HepG2 (cell line): ENCODE results near the gene ZNF174. TPM values are rescaled to one million over a fixed set of nuclear protein-coding genes. Genes with fewer than 3 reads are reported as not detected.

Source experiments
- ARID2 ChIP-seq: sonication (generic); formaldehyde crosslinking; IDR thresholded peaks from 2 replicates; pipeline ENCODE4 v1.8.1; 2022; ENCODE audit warnings: mild to moderate bottlenecking, missing genetic modification reagents, borderline replicate concordance
- BRCA1 ChIP-seq: sonication (generic); formaldehyde crosslinking; IDR thresholded peaks from 2 replicates; pipeline ENCODE4 v1.4.0; 2020; ENCODE audit warnings: missing genetic modification reagents
- E2F5 ChIP-seq: sonication (generic); formaldehyde crosslinking; conservative IDR thresholded peaks from 2 replicates; pipeline ENCODE4 v1.4.0; 2020; ENCODE audit warnings: missing genetic modification reagents
- EED ChIP-seq: sonication (generic); formaldehyde crosslinking; IDR thresholded peaks from 2 replicates; pipeline ENCODE4 v1.5.0; 2020; ENCODE audit warnings: mild to moderate bottlenecking, missing genetic modification reagents
- HNRNPLL ChIP-seq: fragments of 200-400 bp; formaldehyde crosslinking; IDR thresholded peaks from 2 replicates; pipeline ENCODE4 v1.6.1; 2017; ENCODE audit warnings: mild to moderate bottlenecking, low read depth, low read length; ENCODE audit not compliant: poor library complexity, severe bottlenecking
- MEIS1 ChIP-seq: sonication (generic); formaldehyde crosslinking; IDR thresholded peaks from 2 replicates; pipeline ENCODE4 v1.9.0; 2021; ENCODE audit warnings: mild to moderate bottlenecking, missing genetic modification reagents, moderate library complexity, borderline replicate concordance
- ZKSCAN5 ChIP-seq: sonication (generic); formaldehyde crosslinking; IDR thresholded peaks from 2 replicates; pipeline ENCODE4 v1.5.1; 2020; ENCODE audit warnings: mild to moderate bottlenecking, missing genetic modification reagents
- ZNF143 ChIP-seq: sonication (generic); formaldehyde crosslinking; IDR thresholded peaks from 2 replicates; pipeline ENCODE4 v1.4.0; 2020; ENCODE audit warnings: missing genetic modification reagents
- ZNF329 ChIP-seq: sonication (generic); formaldehyde crosslinking; IDR thresholded peaks from 2 replicates; pipeline ENCODE4 v1.9.0; 2021; ENCODE audit warnings: low read depth, mild to moderate bottlenecking, missing genetic modification reagents
- ZSCAN20 ChIP-seq: sonication (generic); formaldehyde crosslinking; IDR thresholded peaks from 2 replicates; pipeline ENCODE4 v1.4.0; 2020; ENCODE audit warnings: missing genetic modification reagents, mild to moderate bottlenecking, borderline replicate concordance
- polyA plus RNA-seq, 8 experiments: library from polyadenylated mRNA; depleted of rRNA in 3 of 8; stranded (reverse) in 7 of 8; unstranded in 1 of 8; fragments of >200 nt; fragmentation: Illumina TruSeq in 4 of 8; extraction: Trizol in 4 of 8; gene quantifications; 2 replicates each; pipeline versions ENCODE4 v1.2.1 to v1.2.3, GENCODE V29; 2011 to 2016; ENCODE audit warnings: low read depth in 4 of 8, missing spikeins in 1 of 8, mixed read lengths in 1 of 8; ENCODE audit not compliant: insufficient read depth in 1 of 8
- total RNA-seq, 5 experiments: library from RNA; depleted of rRNA; stranded (reverse); fragments of >200 nt; fragmentation: Illumina TruSeq; extraction: Trizol; gene quantifications; 2 replicates each; pipeline ENCODE4 v1.2.3, GENCODE V29; 2016; ENCODE audit warnings: low read depth in 1 of 5
- TF ChIP-seq, protein P1 (sequence below): conservative IDR thresholded peaks from 2 replicates; pipeline ENCODE4 v1.6.1; 2018; ENCODE audit warnings: missing genetic modification reagents
- TF ChIP-seq, protein P2 (sequence below): sonication (generic); formaldehyde crosslinking; IDR thresholded peaks from 2 replicates; pipeline ENCODE4 v1.4.0; 2020; ENCODE audit warnings: mild to moderate bottlenecking, missing genetic modification reagents
- TF ChIP-seq, protein P3 (sequence below): sonication (generic); formaldehyde crosslinking; IDR thresholded peaks from 2 replicates; pipeline ENCODE4 v1.5.0; 2020; ENCODE audit warnings: mild to moderate bottlenecking, missing genetic modification reagents, borderline replicate concordance

Gene ZNF174
- total and polyA plus RNA-seq, 2 of the 13 experiments (the other 11 are each of a cell fraction or from before 2014, with no cell fraction given) = 8.3 to 10.6 TPM

DNA sequence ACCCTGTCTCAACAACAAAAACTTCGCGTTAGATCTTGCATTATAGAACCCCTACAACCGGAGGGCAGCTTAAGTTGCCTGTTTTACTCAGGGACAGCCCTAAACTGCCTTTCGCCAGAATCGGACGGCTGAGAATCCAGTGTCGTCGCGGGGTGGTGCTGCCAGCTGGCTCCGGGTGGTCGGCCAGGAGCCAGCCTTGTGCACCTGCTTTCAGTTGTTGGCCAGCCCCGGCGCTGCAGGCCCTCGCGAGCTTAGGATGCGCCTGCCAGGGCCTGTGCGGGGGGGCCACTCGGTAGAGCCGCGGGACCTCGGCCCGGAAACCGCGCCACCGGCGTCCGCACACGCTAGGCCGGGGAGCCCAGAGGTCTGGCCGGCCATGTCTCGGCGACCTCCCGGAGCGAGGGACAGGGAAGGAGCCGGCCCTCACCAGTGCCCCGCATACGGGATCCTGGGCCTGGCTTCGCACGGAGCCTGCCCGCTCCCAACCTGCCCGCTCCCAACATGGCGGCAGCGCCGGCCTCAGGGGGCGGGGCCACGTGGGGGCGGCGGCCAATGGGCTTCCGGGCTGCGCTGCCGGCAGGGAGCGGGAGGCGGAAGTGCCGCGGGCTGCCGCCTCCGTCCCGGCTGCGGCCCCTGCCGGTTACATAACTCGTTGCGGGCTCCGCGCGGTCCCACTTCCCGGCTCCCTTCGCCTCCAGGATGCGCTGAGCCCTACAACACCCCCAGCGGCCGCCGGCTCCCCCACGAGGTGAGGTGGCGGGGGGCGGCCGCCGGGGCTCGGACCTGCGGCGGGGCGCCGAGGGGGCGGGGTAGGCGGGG is 56.6 kb downstream of the ZNF174 start (continued):
- TF ChIP-seq E2F5 (CRISPR knock-in tag) (peak; percentile 62), HNRNPLL (peak; percentile 34), BRCA1 (CRISPR knock-in tag) (peak; percentile 89; the same call in 1 of the 2 replicates), ZNF143 (CRISPR knock-in tag) (peak; percentile 64; the same call in 1 of the 2 replicates), ARID2 (CRISPR knock-in tag) (peak; percentile 24; the same call in 1 of the 2 replicates), MEIS1 (CRISPR knock-in tag) (peak; percentile 36; the same call in 1 of the 2 replicates), ZSCAN20 (peak; percentile 91; the same call in 1 of the 2 replicates), ZKSCAN5 (CRISPR knock-in tag) (no peak), EED (CRISPR knock-in tag) (no peak), ZNF329 (CRISPR knock-in tag) (peak; percentile 71; the same call in 1 of the 2 replicates)
- TF ChIP-seq, protein P1, sequence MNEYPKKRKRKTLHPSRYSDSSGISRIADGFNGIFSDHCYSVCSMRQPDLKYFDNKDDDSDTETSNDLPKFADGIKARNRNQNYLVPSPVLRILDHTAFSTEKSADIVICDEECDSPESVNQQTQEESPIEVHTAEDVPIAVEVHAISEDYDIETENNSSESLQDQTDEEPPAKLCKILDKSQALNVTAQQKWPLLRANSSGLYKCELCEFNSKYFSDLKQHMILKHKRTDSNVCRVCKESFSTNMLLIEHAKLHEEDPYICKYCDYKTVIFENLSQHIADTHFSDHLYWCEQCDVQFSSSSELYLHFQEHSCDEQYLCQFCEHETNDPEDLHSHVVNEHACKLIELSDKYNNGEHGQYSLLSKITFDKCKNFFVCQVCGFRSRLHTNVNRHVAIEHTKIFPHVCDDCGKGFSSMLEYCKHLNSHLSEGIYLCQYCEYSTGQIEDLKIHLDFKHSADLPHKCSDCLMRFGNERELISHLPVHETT (CRISPR knock-in tag) = peak; percentile 84
- TF ChIP-seq, protein P2, sequence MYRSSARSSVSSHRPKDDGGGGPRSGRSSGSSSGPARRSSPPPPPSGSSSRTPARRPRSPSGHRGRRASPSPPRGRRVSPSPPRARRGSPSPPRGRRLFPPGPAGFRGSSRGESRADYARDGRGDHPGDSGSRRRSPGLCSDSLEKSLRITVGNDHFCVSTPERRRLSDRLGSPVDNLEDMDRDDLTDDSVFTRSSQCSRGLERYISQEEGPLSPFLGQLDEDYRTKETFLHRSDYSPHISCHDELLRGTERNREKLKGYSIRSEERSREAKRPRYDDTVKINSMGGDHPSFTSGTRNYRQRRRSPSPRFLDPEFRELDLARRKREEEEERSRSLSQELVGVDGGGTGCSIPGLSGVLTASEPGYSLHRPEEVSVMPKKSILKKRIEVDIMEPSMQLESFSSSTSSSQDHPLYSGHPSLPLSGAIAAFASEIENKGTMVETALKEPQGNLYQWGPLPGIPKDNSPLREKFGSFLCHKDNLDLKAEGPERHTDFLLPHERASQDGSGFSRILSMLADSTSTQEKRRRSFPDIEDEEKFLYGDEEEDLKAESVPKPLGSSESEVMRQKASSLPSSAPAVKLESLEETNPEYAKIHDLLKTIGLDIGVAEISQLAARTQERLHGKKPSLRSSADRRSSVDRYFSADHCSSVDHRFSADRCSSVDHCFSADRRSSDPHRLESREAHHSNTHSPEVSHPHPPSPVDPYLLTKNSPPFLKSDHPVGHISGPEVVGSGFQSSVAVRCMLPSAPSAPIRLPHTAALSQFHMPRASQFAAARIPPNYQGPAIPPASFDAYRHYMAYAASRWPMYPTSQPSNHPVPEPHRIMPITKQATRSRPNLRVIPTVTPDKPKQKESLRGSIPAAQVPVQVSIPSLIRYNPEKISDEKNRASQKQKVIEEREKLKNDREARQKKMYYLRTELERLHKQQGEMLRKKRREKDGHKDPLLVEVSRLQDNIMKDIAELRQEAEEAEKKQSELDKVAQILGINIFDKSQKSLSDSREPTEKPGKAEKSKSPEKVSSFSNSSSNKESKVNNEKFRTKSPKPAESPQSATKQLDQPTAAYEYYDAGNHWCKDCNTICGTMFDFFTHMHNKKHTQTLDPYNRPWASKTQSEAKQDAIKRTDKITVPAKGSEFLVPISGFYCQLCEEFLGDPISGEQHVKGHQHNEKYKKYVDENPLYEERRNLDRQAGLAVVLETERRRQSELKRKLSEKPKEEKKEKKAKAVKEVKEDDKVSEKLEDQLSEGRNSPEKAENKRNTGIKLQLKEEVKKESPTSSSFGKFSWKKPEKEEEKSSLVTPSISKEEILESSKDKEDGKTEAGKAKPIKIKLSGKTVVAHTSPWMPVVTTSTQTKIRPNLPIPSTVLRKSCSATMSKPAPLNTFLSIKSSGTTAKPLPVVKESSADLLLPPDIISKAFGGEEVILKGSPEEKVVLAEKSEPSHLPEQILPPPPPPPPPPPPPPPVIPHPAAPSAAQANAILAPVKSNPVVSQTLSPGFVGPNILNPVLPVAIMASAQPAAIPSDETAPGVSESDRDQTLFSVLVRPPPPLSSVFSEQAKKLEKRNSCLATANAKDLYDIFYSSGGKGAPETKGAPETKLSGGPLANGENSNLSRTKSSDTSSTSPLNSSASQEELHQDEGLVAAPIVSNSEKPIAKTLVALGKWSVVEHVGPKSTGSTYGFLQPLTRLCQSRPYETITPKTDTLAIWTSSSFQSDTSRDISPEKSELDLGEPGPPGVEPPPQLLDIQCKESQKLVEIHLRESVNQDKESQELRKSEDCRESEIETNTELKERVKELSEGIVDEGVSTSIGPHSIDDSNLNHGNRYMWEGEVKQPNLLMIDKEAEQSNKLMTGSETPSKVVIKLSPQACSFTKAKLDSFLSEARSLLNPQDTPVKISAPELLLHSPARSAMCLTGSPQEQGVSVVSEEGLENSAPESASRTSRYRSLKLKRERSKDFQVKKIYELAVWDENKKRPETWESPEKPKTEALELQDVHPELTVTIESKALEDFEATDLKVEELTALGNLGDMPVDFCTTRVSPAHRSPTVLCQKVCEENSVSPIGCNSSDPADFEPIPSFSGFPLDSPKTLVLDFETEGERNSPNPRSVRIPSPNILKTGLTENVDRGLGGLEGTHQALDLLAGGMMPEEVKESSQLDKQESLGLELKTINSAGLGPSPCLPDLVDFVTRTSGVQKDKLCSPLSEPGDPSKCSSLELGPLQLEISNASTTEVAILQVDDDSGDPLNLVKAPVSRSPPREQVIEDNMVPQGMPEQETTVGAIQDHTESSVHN (CRISPR knock-in tag) = no peak
- TF ChIP-seq, protein P3, sequence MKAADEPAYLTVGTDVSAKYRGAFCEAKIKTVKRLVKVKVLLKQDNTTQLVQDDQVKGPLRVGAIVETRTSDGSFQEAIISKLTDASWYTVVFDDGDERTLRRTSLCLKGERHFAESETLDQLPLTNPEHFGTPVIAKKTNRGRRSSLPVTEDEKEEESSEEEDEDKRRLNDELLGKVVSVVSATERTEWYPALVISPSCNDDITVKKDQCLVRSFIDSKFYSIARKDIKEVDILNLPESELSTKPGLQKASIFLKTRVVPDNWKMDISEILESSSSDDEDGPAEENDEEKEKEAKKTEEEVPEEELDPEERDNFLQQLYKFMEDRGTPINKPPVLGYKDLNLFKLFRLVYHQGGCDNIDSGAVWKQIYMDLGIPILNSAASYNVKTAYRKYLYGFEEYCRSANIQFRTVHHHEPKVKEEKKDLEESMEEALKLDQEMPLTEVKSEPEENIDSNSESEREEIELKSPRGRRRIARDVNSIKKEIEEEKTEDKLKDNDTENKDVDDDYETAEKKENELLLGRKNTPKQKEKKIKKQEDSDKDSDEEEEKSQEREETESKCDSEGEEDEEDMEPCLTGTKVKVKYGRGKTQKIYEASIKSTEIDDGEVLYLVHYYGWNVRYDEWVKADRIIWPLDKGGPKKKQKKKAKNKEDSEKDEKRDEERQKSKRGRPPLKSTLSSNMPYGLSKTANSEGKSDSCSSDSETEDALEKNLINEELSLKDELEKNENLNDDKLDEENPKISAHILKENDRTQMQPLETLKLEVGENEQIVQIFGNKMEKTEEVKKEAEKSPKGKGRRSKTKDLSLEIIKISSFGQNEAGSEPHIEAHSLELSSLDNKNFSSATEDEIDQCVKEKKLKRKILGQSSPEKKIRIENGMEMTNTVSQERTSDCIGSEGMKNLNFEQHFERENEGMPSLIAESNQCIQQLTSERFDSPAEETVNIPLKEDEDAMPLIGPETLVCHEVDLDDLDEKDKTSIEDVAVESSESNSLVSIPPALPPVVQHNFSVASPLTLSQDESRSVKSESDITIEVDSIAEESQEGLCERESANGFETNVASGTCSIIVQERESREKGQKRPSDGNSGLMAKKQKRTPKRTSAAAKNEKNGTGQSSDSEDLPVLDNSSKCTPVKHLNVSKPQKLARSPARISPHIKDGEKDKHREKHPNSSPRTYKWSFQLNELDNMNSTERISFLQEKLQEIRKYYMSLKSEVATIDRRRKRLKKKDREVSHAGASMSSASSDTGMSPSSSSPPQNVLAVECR = peak; percentile 94
